GM12878 (cell line): Measurements from ENCODE around the gene RPL22. TPM values are rescaled to one million over a fixed set of nuclear protein-coding genes. Genes with fewer than 3 reads are reported as not detected.

Experiments used
- ATAC-seq: fragments of 200-7000 bp; cut with Tn5 transposase; 3 replicates; pipeline ENCODE4 v1.9.1; 2020; ENCODE audit warnings: mild to moderate bottlenecking, moderate library complexity
- BruUV-seq: library from RNA; stranded (reverse); fragments of 400-500 nt; replicated peaks from 2 replicates; lab custom pipeline; 2021; lab: Mats Ljungman, UMichigan
- CTCF ChIA-PET: fragments of 300-600 bp; sonication (Branson Sonifier 250); formaldehyde crosslinking; extraction: SDS; loops from one replicate; lab custom pipeline; 2021; ENCODE audit warnings: inconsistent platforms; lab: Yijun Ruan, JAX
- POLR2A ChIA-PET: fragments of 350-600 bp; formaldehyde crosslinking; extraction: SDS; loops from one replicate; lab custom pipeline; 2021; ENCODE audit warnings: inconsistent platforms; lab: Charles Lee
- RAD21 ChIA-PET: fragments of 300-600 bp; sonication (Branson Sonifier 250); formaldehyde crosslinking; loops from one replicate; lab custom pipeline; 2023; ENCODE audit warnings: antibody characterized with exemption; ENCODE audit not compliant: unreplicated experiment; lab: Charles Lee
- SMC1A ChIA-PET: fragments of 300-600 bp; sonication (Branson Sonifier 250); formaldehyde crosslinking; loops from one replicate; lab custom pipeline; 2023; ENCODE audit not compliant: unreplicated experiment, uncharacterized antibody; lab: Charles Lee
- DNase-seq: peaks from one replicate; pipeline ENCODE4 v3.0.0-alpha.2; 2011; ENCODE audit warnings: low read depth, low spot score
- FAIRE-seq: peaks from 3 replicates; lab custom pipeline; 2011; peaks lifted over from hg19 to GRCh38; lab: Jason Lieb, UNC
- H2AFZ ChIP-seq: 2 replicates; pipeline ENCODE4 v1.6.0; 2011; ENCODE audit warnings: low read depth, low read length, control low read depth; ENCODE audit not compliant: control insufficient read depth
- H3K27ac ChIP-seq: 2 replicates; pipeline ENCODE4 v1.5.1; 2011; ENCODE audit warnings: control low read depth; ENCODE audit not compliant: control insufficient read depth, insufficient read depth
- H3K27me3 ChIP-seq, 2 experiments: replicated peaks in 1 of 2; 2 replicates each; pipeline versions ENCODE4 v1.6.0 to v1.6.1; 2011; ENCODE audit warnings: low read length in 1 of 2; ENCODE audit not compliant: control insufficient read depth in 2 of 2, insufficient read depth in 2 of 2
- H3K36me3 ChIP-seq, 2 experiments: 2 replicates each; pipeline ENCODE4 v1.5.1; 2011; ENCODE audit warnings: low read length in 1 of 2; ENCODE audit not compliant: control insufficient read depth in 2 of 2, insufficient read depth in 2 of 2
- H3K4me1 ChIP-seq: 2 replicates; pipeline ENCODE4 v1.6.1; 2011; ENCODE audit warnings: mild to moderate bottlenecking, low read length, moderate library complexity, mixed read lengths; ENCODE audit not compliant: control insufficient read depth, insufficient read depth
- H3K4me2 ChIP-seq: 2 replicates; pipeline ENCODE4 v1.6.0; 2011; ENCODE audit warnings: control low read depth; ENCODE audit not compliant: control insufficient read depth, insufficient read depth
- H3K4me3 ChIP-seq: fragments of 200-600 bp; sonication (generic); 2 replicates; pipeline ENCODE4 v1.5.1; 2016
- H3K79me2 ChIP-seq: 2 replicates; pipeline ENCODE4 v1.6.0; 2011; ENCODE audit warnings: low read length; ENCODE audit not compliant: control insufficient read depth, insufficient read depth
- H3K9ac ChIP-seq: 2 replicates; pipeline ENCODE4 v1.8.0; 2011; ENCODE audit warnings: low read length, control low read depth, mixed read lengths; ENCODE audit not compliant: control insufficient read depth, insufficient read depth
- H3K9me3 ChIP-seq: replicated peaks from 3 replicates; pipeline ENCODE4 v1.5.1; 2011; ENCODE audit warnings: mild to moderate bottlenecking, low read length; ENCODE audit not compliant: control insufficient read depth, insufficient read depth
- H4K20me1 ChIP-seq: 2 replicates; pipeline ENCODE4 v1.6.0; 2011; ENCODE audit not compliant: control insufficient read depth, insufficient read depth
- BRCA1 ChIP-seq: IDR thresholded peaks from 2 replicates; pipeline ENCODE4 v1.6.1; 2011; ENCODE audit warnings: low read depth, low read length, improper control_type of control experiment
- EZH2 ChIP-seq: IDR thresholded peaks from 2 replicates; pipeline ENCODE4 v1.6.1; 2012; ENCODE audit warnings: low read depth, mild to moderate bottlenecking, control low read depth, inconsistent platforms, low read length, borderline replicate concordance; ENCODE audit not compliant: control insufficient read depth
- NR2C2 ChIP-seq: IDR thresholded peaks from 2 replicates; pipeline ENCODE4 v1.6.1; 2011; ENCODE audit warnings: borderline replicate concordance, low read depth; ENCODE audit not compliant: control insufficient read depth, insufficient read length
- ZNF592 ChIP-seq: fragments of 450-650 bp; IDR thresholded peaks from 2 replicates; pipeline ENCODE4 v1.6.1; 2017; ENCODE audit warnings: mild to moderate bottlenecking, moderate library complexity
- WGBS: methylation state at CpG from one replicate; pipeline ENCODE4 v1.1.6; 2016; ENCODE audit warnings: low lambda C conversion rate; ENCODE audit not compliant: insufficient replicate concordance, insufficient coverage; ENCODE audit errors: missing lambda C conversion rate; 5-methylcytosine and 5-hydroxymethylcytosine counted together
- in situ Hi-C: fragments of 300-500 bp; cut with MboI; formaldehyde crosslinking; loops from 9 replicates; pipeline ENCODE4 v1.14.3; 2018; ENCODE audit warnings: mixed read lengths
- intact Hi-C: fragments of 100-400 bp; cut with micrococcal nuclease; formaldehyde crosslinking; loops from one replicate; pipeline ENCODE4 v1.14.2; 2022; ENCODE audit not compliant: unreplicated experiment
- polyA plus RNA-seq, 11 experiments: library from polyadenylated mRNA; depleted of rRNA in 4 of 11; unstranded in 6 of 11; stranded (reverse) in 5 of 11; fragments of >200 nt; fragmentation: Nextera tagmentation in 4 of 11; fragmentation: Illumina TruSeq in 1 of 11; extraction: Ambion mirVana in 4 of 11; extraction: Trizol in 1 of 11; gene quantifications; 1 replicate in 1 of 11; 2 replicates in 10 of 11; pipeline versions ENCODE4 v1.2.1 to v1.2.3, GENCODE V29; 2011 to 2016; ENCODE audit warnings: inconsistent platforms in 2 of 11, missing spikeins in 2 of 11, low read depth in 1 of 11
- total RNA-seq, 4 experiments: library from RNA; depleted of rRNA in 3 of 4; stranded (reverse); fragments of >200 nt in 3 of 4; fragmentation: Illumina TruSeq in 1 of 4; extraction: Trizol in 1 of 4; gene quantifications; 2 replicates each; pipeline versions ENCODE4 v1.2.1 to v1.2.3, GENCODE V29; 2013 to 2021
- TF ChIP-seq, protein P1 (sequence below): fragments of 450-650 bp; IDR thresholded peaks from 2 replicates; pipeline ENCODE4 v1.6.1; 2018; ENCODE audit warnings: borderline replicate concordance, mild to moderate bottlenecking; ENCODE audit not compliant: partially characterized antibody

RPL22 gene
- total and polyA plus RNA-seq, 10 of the 15 experiments (the other 5 are each of a cell fraction or from before 2014, with no cell fraction given) = 191 to 560 (median 430) TPM

GRCh38 chr1:6166655-6167390 lies 32.6 kb downstream of the RPL22 start:
- Histone ChIP-seq H3K9me3 (no peaks in the 10 kb centered on the region), H3K36me3 (no peaks in the 10 kb centered on the region), H4K20me1 (no peaks in the 10 kb centered on the region), H3K27ac (no peak overlapping the region), H3K4me2 (no peak overlapping the region), H3K79me2 (no peaks in the 10 kb centered on the region), H2AFZ (no peak overlapping the region), H3K4me3 (no peak overlapping the region), H3K4me1 (no peaks in the 10 kb centered on the region), H3K27me3 (no peaks in the 10 kb centered on the region; a peak in 2 of 4 replicates), H3K9ac (no peak overlapping the region)
- no TSS peak for BruUV-seq
- intact Hi-C loops = loop anchor here (5.0 kb wide), 1 partner anchor 50 kb away; no protein-coding TSS in a partner anchor
- ChIA-PET CTCF (no interaction called here), RAD21 (no interaction called here), POLR2A (no interaction called here), SMC1A (no interaction called here)
- DNase-seq = no peak
- 31% methylated on average over 17 of the region's 19 CpGs for WGBS
- no peak for ATAC-seq
- in situ Hi-C loops = no loop called here
- TF ChIP-seq NR2C2 = no peak
- no peak for TF ChIP-seq EZH2
- TF ChIP-seq ZNF592 = no peak
- TF ChIP-seq, protein P1, sequence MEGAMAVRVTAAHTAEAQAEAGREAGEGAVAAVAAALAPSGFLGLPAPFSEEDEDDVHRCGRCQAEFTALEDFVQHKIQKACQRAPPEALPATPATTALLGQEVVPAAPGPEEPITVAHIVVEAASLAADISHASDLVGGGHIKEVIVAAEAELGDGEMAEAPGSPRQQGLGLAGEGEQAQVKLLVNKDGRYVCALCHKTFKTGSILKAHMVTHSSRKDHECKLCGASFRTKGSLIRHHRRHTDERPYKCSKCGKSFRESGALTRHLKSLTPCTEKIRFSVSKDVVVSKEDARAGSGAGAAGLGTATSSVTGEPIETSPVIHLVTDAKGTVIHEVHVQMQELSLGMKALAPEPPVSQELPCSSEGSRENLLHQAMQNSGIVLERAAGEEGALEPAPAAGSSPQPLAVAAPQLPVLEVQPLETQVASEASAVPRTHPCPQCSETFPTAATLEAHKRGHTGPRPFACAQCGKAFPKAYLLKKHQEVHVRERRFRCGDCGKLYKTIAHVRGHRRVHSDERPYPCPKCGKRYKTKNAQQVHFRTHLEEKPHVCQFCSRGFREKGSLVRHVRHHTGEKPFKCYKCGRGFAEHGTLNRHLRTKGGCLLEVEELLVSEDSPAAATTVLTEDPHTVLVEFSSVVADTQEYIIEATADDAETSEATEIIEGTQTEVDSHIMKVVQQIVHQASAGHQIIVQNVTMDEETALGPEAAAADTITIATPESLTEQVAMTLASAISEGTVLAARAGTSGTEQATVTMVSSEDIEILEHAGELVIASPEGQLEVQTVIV = no peak
- TF ChIP-seq BRCA1 = no peak
- FAIRE-seq = no peak
